GM12878 (cell line): ENCODE data around the gene PDSS2. TPM values are rescaled to one million over a fixed set of nuclear protein-coding genes. Genes with fewer than 3 reads are reported as not detected.

Experiments used
- ATAC-seq: fragments of 200-7000 bp; cut with Tn5 transposase; 3 replicates; pipeline ENCODE4 v1.9.1; 2020; ENCODE audit warnings: mild to moderate bottlenecking, moderate library complexity
- BruUV-seq: library from RNA; stranded (reverse); fragments of 400-500 nt; replicated peaks from 2 replicates; lab custom pipeline; 2021; lab: Mats Ljungman, UMichigan
- CTCF ChIA-PET: fragments of 300-600 bp; sonication (Branson Sonifier 250); formaldehyde crosslinking; extraction: SDS; loops from one replicate; lab custom pipeline; 2021; ENCODE audit warnings: inconsistent platforms; lab: Yijun Ruan, JAX
- POLR2A ChIA-PET: fragments of 350-600 bp; formaldehyde crosslinking; extraction: SDS; loops from one replicate; lab custom pipeline; 2021; ENCODE audit warnings: inconsistent platforms; lab: Charles Lee
- RAD21 ChIA-PET: fragments of 300-600 bp; sonication (Branson Sonifier 250); formaldehyde crosslinking; loops from one replicate; lab custom pipeline; 2023; ENCODE audit warnings: antibody characterized with exemption; ENCODE audit not compliant: unreplicated experiment; lab: Charles Lee
- SMC1A ChIA-PET: fragments of 300-600 bp; sonication (Branson Sonifier 250); formaldehyde crosslinking; loops from one replicate; lab custom pipeline; 2023; ENCODE audit not compliant: unreplicated experiment, uncharacterized antibody; lab: Charles Lee
- DNase-seq: peaks from one replicate; pipeline ENCODE4 v3.0.0-alpha.2; 2011; ENCODE audit warnings: low read depth, low spot score
- FAIRE-seq: peaks from 3 replicates; lab custom pipeline; 2011; peaks lifted over from hg19 to GRCh38; lab: Jason Lieb, UNC
- H2AFZ ChIP-seq: 2 replicates; pipeline ENCODE4 v1.6.0; 2011; ENCODE audit warnings: low read depth, low read length, control low read depth; ENCODE audit not compliant: control insufficient read depth
- H3K27ac ChIP-seq: 2 replicates; pipeline ENCODE4 v1.5.1; 2011; ENCODE audit warnings: control low read depth; ENCODE audit not compliant: control insufficient read depth, insufficient read depth
- H3K27me3 ChIP-seq, 2 experiments: replicated peaks in 1 of 2; 2 replicates each; pipeline versions ENCODE4 v1.6.0 to v1.6.1; 2011; ENCODE audit warnings: low read length in 1 of 2; ENCODE audit not compliant: control insufficient read depth in 2 of 2, insufficient read depth in 2 of 2
- H3K36me3 ChIP-seq, 2 experiments: 2 replicates each; pipeline ENCODE4 v1.5.1; 2011; ENCODE audit warnings: low read length in 1 of 2; ENCODE audit not compliant: control insufficient read depth in 2 of 2, insufficient read depth in 2 of 2
- H3K4me1 ChIP-seq: 2 replicates; pipeline ENCODE4 v1.6.1; 2011; ENCODE audit warnings: mild to moderate bottlenecking, low read length, moderate library complexity, mixed read lengths; ENCODE audit not compliant: control insufficient read depth, insufficient read depth
- H3K4me2 ChIP-seq: 2 replicates; pipeline ENCODE4 v1.6.0; 2011; ENCODE audit warnings: control low read depth; ENCODE audit not compliant: control insufficient read depth, insufficient read depth
- H3K4me3 ChIP-seq: fragments of 200-600 bp; sonication (generic); 2 replicates; pipeline ENCODE4 v1.5.1; 2016
- H3K79me2 ChIP-seq: 2 replicates; pipeline ENCODE4 v1.6.0; 2011; ENCODE audit warnings: low read length; ENCODE audit not compliant: control insufficient read depth, insufficient read depth
- H3K9ac ChIP-seq: 2 replicates; pipeline ENCODE4 v1.8.0; 2011; ENCODE audit warnings: low read length, control low read depth, mixed read lengths; ENCODE audit not compliant: control insufficient read depth, insufficient read depth
- H3K9me3 ChIP-seq: replicated peaks from 3 replicates; pipeline ENCODE4 v1.5.1; 2011; ENCODE audit warnings: mild to moderate bottlenecking, low read length; ENCODE audit not compliant: control insufficient read depth, insufficient read depth
- H4K20me1 ChIP-seq: 2 replicates; pipeline ENCODE4 v1.6.0; 2011; ENCODE audit not compliant: control insufficient read depth, insufficient read depth
- MXI1 ChIP-seq: fragments of 150-350 bp; IDR thresholded peaks from 2 replicates; pipeline ENCODE4 v1.6.1; 2011; ENCODE audit warnings: low read depth, mild to moderate bottlenecking, inconsistent platforms, low read length, improper control_type of control experiment
- SIX5 ChIP-seq: IDR thresholded peaks from 2 replicates; pipeline ENCODE4 v1.6.1; 2011; ENCODE audit warnings: mild to moderate bottlenecking, low read depth, low read length, moderate library complexity; ENCODE audit not compliant: severe bottlenecking
- SUPT20H ChIP-seq: IDR thresholded peaks from 2 replicates; pipeline ENCODE4 v1.6.1; 2011; ENCODE audit warnings: low read depth, mild to moderate bottlenecking, low read length, moderate library complexity, borderline replicate concordance; ENCODE audit not compliant: control insufficient read depth
- TBL1XR1 ChIP-seq: IDR thresholded peaks from 2 replicates; pipeline ENCODE4 v1.6.1; 2012; ENCODE audit warnings: low read depth, low read length, improper control_type of control experiment
- WGBS: methylation state at CpG from one replicate; pipeline ENCODE4 v1.1.6; 2016; ENCODE audit warnings: low lambda C conversion rate; ENCODE audit not compliant: insufficient replicate concordance, insufficient coverage; ENCODE audit errors: missing lambda C conversion rate; 5-methylcytosine and 5-hydroxymethylcytosine counted together
- in situ Hi-C: fragments of 300-500 bp; cut with MboI; formaldehyde crosslinking; loops from 9 replicates; pipeline ENCODE4 v1.14.3; 2018; ENCODE audit warnings: mixed read lengths
- intact Hi-C: fragments of 100-400 bp; cut with micrococcal nuclease; formaldehyde crosslinking; loops from one replicate; pipeline ENCODE4 v1.14.2; 2022; ENCODE audit not compliant: unreplicated experiment
- polyA plus RNA-seq, 11 experiments: library from polyadenylated mRNA; depleted of rRNA in 4 of 11; unstranded in 6 of 11; stranded (reverse) in 5 of 11; fragments of >200 nt; fragmentation: Nextera tagmentation in 4 of 11; fragmentation: Illumina TruSeq in 1 of 11; extraction: Ambion mirVana in 4 of 11; extraction: Trizol in 1 of 11; gene quantifications; 1 replicate in 1 of 11; 2 replicates in 10 of 11; pipeline versions ENCODE4 v1.2.1 to v1.2.3, GENCODE V29; 2011 to 2016; ENCODE audit warnings: inconsistent platforms in 2 of 11, missing spikeins in 2 of 11, low read depth in 1 of 11
- total RNA-seq, 4 experiments: library from RNA; depleted of rRNA in 3 of 4; stranded (reverse); fragments of >200 nt in 3 of 4; fragmentation: Illumina TruSeq in 1 of 4; extraction: Trizol in 1 of 4; gene quantifications; 2 replicates each; pipeline versions ENCODE4 v1.2.1 to v1.2.3, GENCODE V29; 2013 to 2021
- TF ChIP-seq, protein P1 (sequence below): fragments of 450-650 bp; IDR thresholded peaks from 2 replicates; pipeline ENCODE4 v1.6.1; 2017; ENCODE audit warnings: mild to moderate bottlenecking, low read depth, inconsistent platforms; ENCODE audit not compliant: poor library complexity, severe bottlenecking
- TF ChIP-seq, protein P2 (sequence below): fragments of 450-650 bp; formaldehyde crosslinking; IDR thresholded peaks from 2 replicates; pipeline ENCODE4 v1.4.0; 2022; ENCODE audit warnings: mild to moderate bottlenecking, moderate library complexity
- TF ChIP-seq, protein P3 (sequence below): fragments of 450-650 bp; IDR thresholded peaks from 2 replicates; pipeline ENCODE4 v1.6.1; 2017; ENCODE audit warnings: low read depth, mild to moderate bottlenecking, moderate library complexity

The PDSS2 gene
- total and polyA plus RNA-seq, 10 of the 15 experiments (the other 5 are each of a cell fraction or from before 2014, with no cell fraction given): 7.7 to 15.5 (median 9.6) TPM

DNA sequence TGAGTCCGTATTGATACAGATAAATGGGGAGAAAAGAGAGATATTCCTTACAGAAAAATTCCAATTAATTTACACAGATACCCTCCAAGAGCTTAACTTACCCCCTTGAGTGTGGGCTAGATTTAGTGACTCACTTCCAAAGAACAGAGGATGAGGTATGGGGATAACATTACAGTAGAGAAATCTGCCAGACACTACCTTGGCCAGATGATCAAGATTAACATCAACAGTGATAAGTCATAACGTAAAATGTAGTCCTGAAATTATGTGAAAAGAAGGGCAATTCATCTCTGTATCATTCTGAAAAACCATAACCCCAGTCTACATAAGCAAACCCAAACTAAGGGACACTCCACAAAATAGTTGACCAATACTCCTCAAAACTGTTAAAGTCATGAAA is 69.3 kb downstream of the PDSS2 start:
- H3K27ac ChIP-seq: no peak overlapping the region

More for the DNA sequence above, 69.3 kb downstream of the PDSS2 start:
- in situ Hi-C loops (no loop called here), intact Hi-C loops (no loop called here)
- Histone ChIP-seq H3K9me3 (peaks cover 3% of the 10 kb centered on the region; the same call in 2 of the 3 replicates), H3K4me3 (no peak overlapping the region), H3K27me3 (no peaks in the 10 kb centered on the region), H2AFZ (no peak overlapping the region), H3K9ac (no peak overlapping the region), H4K20me1 (no peaks in the 10 kb centered on the region), H3K79me2 (no peaks in the 10 kb centered on the region), H3K4me2 (no peak overlapping the region), H3K4me1 (no peaks in the 10 kb centered on the region), H3K36me3 (no peaks in the 10 kb centered on the region)
- CTCF ChIA-PET: no interaction called here
- WGBS: 94% methylated on average over 2 of the region's 2 CpGs
- SMC1A ChIA-PET: interaction anchor here (1.4 kb wide), 1 partner anchor 25 kb away, joined by 3 read pairs; no protein-coding TSS in a partner anchor
- DNase-seq (no peak), FAIRE-seq (no peak), ATAC-seq (no peak)
- BruUV-seq: no TSS peak
- POLR2A ChIA-PET: no interaction called here
- TF ChIP-seq SUPT20H (no peak), MXI1 (no peak), SIX5 (no peak), TBL1XR1 (no peak)
- TF ChIP-seq, protein P1, sequence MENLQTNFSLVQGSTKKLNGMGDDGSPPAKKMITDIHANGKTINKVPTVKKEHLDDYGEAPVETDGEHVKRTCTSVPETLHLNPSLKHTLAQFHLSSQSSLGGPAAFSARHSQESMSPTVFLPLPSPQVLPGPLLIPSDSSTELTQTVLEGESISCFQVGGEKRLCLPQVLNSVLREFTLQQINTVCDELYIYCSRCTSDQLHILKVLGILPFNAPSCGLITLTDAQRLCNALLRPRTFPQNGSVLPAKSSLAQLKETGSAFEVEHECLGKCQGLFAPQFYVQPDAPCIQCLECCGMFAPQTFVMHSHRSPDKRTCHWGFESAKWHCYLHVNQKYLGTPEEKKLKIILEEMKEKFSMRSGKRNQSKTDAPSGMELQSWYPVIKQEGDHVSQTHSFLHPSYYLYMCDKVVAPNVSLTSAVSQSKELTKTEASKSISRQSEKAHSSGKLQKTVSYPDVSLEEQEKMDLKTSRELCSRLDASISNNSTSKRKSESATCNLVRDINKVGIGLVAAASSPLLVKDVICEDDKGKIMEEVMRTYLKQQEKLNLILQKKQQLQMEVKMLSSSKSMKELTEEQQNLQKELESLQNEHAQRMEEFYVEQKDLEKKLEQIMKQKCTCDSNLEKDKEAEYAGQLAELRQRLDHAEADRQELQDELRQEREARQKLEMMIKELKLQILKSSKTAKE: no peak
- TF ChIP-seq, protein P2, sequence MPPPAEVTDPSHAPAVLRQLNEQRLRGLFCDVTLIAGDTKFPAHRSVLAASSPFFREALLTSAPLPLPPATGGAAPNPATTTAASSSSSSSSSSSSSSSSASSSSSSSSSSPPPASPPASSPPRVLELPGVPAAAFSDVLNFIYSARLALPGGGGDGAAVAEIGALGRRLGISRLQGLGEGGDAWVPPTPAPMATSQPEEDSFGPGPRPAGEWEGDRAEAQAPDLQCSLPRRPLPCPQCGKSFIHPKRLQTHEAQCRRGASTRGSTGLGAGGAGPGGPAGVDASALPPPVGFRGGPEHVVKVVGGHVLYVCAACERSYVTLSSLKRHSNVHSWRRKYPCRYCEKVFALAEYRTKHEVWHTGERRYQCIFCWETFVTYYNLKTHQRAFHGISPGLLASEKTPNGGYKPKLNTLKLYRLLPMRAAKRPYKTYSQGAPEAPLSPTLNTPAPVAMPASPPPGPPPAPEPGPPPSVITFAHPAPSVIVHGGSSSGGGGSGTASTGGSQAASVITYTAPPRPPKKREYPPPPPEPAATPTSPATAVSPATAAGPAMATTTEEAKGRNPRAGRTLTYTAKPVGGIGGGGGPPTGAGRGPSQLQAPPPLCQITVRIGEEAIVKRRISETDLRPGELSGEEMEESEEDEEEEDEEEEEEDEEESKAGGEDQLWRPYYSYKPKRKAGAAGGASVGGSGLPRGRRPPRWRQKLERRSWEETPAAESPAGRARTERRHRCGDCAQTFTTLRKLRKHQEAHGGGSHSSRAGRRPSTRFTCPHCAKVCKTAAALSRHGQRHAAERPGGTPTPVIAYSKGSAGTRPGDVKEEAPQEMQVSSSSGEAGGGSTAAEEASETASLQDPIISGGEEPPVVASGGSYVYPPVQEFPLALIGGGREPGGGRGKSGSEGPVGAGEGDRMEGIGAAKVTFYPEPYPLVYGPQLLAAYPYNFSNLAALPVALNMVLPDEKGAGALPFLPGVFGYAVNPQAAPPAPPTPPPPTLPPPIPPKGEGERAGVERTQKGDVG (CRISPR knock-in tag): no peak
- TF ChIP-seq, protein P3, sequence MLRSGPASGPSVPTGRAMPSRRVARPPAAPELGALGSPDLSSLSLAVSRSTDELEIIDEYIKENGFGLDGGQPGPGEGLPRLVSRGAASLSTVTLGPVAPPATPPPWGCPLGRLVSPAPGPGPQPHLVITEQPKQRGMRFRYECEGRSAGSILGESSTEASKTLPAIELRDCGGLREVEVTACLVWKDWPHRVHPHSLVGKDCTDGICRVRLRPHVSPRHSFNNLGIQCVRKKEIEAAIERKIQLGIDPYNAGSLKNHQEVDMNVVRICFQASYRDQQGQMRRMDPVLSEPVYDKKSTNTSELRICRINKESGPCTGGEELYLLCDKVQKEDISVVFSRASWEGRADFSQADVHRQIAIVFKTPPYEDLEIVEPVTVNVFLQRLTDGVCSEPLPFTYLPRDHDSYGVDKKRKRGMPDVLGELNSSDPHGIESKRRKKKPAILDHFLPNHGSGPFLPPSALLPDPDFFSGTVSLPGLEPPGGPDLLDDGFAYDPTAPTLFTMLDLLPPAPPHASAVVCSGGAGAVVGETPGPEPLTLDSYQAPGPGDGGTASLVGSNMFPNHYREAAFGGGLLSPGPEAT: no peak
- RAD21 ChIA-PET: no interaction called here
